ENCODE data around the gene CD79A.

The CD79A gene

DNA sequence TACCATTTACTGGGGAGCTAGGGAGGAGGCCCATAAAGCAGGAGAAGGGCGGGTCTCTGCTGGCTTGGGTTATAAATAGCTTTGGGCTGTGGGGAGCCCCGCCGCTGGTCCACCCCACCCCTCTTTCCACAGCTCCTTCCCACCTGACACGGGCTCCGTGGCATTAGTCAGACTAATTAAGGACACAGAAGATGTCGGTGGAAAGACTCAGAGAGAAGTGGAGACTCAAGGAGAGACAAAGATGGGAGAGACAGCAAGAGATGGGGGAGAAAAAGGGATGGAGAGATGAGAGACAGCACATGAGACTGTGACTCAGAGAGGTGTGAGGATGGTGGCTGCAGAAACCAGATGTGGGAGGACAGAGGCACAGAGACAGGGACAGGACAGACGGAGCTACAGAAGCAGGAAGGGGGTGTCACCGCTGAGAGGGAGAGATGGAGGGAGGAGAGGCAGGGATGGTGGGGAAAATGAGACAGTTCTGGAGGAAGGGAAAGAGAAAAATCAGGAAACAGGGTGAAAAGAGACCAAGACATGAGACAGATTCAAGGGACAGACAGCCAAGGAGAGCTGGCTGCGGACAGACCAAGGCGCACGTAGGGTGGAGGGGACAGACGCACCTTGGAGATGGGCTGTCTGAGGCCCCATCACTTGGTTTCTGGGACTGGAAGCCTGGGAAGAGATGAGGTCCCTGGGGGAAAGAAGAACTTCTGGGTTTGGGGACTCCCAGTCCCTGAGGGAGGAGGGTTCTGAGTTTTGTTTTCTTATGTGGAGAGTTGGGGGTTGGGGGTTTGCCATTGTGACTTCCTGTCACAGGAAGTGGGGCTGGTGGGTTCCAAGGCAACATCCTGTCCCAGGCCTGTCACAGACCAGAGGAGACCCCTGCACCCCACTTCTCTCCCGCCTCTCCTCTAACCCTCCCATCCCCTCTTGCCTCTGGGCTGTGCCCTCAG lies 10.0 kb downstream of the CD79A start:
- no peak for DNase-seq

DNA sequence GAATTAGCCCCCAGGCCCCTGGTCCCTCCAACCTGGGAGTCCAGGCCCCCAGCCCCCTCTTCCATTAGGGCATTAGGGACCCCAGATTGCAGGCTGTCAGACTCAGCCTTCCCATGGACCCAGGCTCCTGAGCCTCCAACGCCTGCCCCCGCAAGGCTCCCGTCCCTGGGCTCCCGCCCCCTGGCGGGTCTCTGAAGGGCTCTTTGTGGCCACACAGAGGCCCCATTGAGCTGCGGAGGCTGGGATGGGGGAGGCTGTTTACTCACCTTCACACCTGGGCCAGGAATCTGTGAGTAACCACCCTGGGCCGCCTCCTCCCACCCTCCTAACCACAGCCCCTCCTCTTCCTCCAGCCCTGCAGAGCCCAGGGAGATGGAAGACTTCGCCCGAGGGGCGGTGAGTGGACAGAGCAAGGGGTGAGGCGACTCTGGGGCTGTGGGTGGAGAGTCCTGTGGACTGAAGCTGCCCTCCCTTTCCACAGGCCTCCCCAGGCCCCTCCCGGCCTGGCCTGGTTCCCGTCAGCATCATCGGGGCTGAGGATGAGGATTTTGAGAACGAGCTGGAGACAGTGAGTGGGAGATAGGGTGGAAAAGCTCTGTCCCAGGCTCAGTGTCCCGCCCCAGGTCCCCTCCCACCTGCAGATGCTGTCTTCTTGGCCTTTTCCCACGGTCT lies 10.8 kb downstream of the CD79A start:
- DNase-seq = peak; percentile 39

DNA sequence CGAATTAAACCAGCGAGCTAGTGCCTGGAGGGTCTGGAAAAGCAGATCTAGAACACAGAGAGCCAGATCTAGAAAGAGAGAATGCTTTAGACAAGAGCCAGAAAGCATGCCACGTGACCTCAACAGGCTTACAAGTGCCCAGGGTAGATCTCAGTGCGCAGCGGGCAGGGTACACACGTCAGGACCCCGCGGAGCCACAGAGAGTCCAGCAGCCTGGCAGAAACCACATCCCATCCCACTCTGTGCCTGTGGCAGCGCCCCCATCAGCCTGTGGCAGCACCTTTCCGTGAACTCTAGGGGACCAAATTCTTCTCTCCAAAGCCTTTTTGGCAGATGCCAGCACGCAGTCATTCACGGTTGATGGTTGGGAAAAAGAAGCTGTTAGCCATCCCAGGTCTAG lies 11.8 kb downstream of the CD79A start:
- no peak for DNase-seq

DNA sequence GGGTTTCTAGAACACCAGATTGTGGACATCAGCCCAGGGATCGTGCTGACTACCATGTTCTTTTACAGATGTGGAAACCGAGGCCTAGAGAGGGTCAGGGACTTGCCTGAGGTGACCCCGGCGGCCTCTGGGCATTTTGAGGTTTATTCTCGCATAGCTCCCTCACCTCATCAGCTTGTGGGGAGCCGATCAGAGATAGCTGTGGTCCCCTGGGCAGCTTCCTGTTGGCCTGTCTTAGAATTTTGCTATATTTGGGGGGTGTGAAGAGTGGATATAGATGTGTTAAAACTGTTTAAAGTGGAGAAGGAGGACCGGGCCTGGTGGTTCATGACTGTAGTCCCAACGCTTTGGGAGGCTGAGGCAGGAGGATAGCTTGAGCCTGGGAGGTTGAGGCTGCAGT lies 12.8 kb downstream of the CD79A start:
- no peak for DNase-seq

DNA sequence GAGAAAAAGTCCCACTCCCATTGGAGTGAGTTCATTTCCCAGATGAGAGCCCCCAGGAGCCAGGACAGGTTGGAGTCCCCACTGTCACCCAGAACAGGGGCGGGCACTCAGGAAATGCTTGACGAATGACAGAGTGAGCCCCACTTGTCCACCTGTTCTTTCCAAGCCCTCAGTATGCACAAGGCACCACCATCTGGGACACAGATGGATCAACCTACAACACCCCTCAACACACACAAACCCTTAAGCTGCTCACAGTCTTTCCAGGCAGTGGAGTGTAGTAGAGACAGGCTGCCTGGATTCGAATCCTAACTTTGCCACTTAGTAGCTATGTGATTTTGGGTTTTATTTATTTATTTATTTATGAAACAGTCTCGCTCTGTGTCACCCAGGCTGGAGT lies 13.9 kb downstream of the CD79A start:
- no peak for DNase-seq

DNA sequence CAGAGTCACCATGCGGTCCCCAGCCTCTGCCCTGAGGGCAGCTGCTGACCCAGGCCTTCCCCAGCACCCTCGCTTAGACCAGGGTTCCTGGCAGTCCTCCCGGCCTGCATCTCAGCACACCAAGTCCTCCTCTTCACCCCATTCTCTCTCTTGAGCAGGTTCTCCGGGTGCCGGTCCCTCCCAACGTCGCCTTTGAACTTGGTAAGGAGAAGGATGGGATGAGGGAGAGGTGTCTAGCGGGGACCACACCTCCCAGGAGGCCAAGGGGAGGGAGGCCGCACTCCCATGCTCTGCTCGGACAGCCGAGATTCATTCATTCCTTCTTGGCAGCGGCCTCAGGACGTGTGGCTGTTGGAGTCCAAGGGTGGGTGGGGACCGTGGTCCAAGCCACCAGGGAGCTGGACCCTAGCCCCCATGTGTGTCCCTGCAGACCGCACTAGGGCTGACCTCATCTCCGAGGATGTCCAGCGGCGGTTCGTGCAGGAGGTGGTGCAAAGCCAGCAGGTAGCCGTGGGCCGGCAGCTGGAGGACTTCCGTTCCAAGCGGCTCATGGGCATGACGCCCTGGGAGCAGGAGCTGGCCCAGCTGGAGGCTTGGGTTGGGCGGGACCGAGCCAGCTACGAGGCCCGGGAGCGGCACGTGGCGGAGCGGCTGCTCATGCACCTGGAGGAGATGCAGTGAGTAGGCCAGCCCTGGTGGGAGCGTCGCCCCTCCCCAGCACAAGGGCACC lies 15.3 kb downstream of the CD79A start:
- no peak for DNase-seq

DNA sequence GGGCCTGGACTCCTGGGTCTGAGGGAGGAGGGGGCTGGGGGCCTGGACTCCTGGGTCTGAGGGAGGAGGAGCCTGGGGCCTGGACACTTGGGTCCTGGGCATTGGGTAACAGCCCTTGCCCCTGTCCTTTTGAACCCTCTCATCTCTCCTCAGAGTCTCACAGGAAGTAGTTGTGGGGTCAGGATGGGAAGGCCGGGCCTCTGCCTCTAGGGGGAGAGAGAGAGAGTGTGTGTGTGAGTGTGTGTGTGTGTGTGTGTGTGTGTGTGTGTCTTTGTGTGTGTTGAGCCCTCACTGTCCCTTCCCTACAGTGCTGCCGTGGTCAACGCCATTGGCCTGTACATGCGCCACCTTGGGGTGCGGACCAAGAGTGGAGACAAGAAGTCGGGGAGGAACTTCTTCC lies 16.8 kb downstream of the CD79A start:
- DNase-seq = no peak

DNA sequence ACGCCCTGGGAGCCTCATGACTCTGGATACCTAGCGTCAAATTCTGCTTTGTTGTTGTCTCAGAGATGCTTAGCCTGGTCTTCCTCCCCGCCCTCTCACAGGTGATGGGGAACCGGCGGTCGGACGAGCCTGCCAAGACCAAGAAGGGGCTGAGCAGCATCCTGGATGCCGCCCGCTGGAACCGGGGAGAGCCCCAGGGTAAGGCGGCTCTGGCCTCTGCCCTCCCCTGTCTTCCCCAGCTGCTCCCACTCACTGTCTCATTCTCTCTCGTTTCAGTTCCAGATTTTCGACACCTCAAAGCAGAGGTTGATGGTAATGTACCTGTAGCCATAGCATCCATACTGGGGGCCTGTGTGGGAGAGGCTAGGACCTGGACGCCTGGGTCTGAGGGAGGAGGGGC lies 17.3 kb downstream of the CD79A start:
- no peak for DNase-seq

DNA sequence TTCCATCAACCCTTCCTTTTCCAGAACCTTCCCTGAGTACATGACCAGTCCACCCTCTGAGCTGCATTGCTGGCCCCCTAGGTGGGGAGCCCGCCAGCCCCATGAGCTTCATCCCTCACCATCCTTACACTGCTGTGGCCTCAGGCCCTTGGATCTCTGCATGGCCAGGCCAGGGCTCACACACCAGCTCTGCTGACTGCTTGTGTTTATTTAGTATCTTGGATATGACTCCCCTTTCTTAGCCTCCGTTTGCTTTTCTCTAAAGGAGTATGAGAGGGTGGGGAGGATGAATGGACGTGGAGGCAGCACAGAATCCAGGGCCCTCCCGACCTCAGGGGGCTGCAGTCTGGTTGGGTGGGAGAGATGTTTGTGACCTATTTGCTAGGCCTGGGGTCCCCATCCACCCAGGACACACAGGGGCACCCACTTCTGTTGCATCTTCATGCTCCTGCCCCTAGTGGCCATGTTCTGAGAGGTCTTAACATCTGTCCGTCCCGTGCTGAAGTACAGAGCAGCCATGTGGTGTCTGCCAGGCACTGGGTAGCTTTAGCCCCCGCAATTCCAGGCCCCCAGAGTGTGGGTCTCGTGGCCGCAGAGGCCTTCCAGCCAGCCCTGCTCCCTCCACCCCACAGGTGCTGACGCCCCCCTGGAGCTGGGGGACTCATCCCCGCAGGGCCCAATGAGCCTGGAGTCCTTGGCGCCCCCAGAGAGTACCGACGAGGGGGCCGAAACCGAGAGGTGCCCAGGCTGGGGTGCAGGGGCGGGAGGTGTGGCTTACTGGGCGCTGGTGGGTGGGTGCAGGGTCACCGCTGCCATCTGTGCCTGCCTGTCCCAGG lies 18.9 kb downstream of the CD79A start:
- no peak for DNase-seq

DNA sequence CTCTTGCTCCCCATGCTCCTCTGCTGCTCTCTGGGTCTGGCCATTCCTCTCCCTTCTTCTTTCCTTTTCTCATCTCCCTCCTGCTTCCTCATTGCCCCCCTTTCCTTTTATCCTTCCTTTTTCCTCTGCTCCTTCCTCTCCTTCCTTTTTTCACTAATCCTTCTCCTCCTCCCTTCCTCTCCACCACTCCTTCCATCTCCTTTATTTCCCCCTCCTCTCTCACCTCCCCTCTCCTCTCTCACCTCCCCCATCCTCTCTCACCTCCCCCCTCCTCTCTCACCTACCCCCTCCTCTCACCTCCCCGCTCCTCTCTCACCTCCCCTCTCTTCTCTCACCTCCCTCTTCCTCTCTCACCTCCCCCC lies 19.5 kb downstream of the CD79A start:
- no peak for DNase-seq

DNA sequence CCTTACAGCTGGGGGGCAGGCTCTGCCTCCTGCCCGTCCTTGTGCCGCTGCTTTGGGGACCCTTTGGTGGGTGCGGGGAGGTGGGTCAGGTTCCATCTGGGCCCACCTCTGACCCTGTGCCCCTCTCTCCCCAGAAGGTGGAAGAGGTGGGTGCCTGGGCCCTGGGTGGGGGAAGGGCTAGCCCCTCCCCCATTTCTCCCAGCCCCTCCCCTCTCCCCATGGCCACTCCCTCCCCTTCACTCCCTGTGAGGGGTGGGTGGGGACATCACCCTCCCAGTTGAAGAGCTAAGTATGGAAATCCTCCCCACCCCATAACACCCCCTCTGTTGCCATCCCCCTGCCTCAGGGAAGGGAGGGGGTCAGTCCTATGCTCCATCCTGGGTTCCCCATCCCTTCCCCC lies 20.1 kb downstream of the CD79A start:
- no peak for DNase-seq

DNA sequence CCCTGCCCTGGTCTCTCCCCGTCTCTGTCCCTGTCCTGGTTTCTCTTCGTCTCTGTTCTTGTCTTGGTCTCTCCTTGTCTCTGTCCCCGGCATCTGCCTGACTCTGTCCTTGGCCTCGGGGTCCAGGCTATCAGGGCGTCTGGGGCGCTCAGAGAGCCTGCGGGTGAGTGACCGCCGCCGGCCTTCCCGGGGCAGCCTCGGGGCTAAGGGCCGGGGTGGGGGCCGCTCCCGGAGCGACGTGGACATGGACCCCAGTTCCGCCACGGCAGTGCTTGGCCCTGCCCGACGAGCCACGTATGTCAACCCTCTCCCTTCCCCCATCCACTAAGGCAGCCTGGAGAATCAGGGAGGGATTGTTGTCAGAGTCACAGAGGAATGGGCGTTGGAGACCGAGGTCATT lies 20.7 kb downstream of the CD79A start:
- DNase-seq = no peak

DNA sequence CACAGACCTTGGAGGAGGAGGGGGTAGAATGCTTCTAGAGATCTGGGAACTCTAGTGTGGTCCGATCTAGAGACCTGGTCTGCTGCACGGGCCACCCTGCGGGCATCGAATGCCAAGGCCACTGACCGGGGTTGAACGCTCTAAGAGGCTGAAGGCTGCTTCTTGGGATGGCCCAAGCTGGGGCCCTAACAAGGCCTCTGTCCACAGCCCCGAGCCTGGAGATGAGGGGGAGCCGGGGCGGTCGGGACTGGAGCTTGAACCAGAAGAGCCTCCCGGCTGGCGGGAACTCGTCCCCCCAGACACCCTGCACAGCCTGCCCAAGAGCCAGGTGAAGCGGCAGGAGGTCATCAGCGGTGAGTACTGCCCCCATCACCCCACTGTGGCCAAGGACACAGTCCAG lies 21.2 kb downstream of the CD79A start:
- no peak for DNase-seq

DNA sequence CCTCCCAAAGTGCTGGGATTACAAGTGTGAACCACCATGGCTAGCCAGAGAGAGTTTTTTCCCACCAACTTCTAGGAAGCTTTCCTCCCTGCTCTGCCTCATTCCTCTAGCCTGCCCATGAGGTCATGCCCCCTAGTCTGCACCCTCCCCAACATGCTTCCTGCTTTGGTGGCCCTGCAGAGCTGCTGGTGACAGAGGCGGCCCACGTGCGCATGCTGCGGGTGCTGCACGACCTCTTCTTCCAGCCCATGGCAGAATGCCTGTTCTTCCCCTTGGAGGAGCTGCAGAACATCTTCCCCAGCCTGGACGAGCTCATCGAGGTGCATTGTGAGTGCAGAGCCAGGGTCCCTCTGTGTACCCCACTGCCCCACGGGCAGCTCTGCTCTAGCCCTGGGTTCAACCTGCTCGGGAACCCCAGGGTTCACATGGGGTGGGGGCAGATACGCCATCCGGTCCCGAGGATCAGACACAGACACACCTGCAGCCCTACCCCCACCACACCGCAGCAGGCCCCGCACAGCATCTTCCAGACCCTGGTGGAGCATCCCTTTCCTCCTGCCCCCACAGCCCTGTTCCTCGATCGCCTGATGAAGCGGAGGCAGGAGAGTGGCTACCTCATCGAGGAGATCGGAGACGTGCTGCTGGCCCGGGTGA lies 24.8 kb downstream of the CD79A start:
- DNase-seq = no peak

DNA sequence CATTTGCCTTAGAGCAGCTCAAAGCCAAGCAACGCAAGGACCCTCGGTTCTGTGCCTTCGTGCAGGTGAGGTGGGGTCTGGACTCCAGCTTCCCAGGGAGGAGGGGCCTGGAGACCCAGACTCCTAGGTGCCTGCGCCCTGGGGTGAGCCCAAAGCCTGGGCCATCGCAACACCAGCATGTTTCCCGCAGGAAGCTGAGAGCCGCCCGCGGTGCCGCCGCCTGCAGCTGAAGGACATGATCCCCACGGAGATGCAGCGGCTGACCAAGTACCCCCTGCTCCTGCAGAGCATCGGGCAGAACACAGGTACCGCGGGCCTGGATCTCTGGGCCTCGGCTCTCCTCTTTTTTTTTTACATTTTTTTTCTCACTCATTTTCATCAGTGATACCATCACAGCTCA lies 25.5 kb downstream of the CD79A start:
- no peak for DNase-seq

DNA sequence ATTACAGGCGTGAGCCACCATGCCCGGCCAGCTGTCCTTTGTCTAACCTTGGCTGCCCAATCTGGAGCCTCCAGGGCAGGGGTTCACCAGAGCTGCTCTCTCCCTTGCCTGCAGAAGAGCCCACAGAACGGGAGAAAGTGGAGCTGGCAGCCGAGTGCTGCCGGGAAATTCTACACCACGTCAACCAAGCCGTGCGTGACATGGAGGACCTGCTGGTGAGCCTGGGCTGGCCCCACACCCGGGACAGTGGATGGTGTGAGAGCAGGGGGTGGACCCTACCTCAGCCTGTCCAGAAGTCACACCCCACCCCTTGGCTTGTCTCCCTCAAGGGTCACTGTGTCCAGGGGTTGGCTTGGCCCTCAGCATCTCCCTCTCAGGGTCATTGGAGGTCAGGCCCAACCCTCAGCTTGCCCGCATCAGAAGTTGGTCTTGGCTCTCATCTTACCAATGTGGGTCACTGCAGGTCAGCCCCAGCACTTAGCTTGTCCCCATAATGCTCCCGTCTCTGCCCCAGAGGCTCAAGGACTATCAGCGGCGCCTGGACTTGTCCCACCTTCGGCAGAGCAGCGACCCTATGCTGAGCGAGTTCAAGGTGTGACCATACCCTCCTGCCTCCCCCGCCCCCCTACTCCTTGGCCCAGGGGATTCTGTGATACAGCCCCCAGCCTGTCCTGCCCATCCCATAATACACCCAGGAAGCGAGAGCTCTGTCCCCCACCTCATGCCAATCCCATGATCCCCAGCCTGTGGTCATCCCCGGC lies 26.3 kb downstream of the CD79A start:
- no peak for DNase-seq

DNA sequence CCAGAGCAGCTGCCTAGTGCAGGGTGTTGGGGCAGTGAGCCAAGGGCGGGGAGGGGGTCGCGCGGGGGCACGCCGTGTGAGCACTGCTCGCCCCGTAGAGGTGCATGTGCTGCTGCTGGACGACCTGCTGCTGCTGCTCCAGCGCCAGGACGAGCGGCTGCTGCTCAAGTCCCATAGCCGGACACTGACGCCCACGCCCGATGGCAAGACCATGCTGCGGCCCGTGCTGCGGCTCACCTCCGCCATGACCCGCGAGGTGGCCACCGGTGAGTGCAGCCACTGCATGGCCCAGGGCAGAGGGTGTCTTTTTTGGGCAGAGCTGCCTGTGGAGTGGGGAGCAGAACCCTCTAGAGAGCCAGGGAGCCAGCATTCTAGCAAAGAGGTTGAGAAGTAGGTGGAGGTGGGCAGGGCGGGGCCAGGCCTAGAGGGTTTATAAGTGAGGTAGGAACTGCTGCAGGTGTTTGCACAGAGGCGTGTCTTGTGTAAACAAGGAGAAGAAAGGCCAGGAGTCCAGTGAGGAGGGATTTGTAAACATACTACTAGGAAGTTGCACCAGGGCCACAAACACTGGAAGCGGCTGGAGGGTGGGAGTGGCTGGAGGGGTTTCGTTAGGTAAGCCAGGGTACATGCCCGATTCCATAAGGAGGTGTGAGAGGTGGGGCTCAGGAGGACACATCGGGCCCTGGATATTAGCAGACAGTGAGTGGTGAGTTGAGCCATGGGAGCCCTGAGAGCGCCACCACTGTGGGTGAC lies 27.2 kb downstream of the CD79A start:
- peak; percentile 93 for DNase-seq

DNA sequence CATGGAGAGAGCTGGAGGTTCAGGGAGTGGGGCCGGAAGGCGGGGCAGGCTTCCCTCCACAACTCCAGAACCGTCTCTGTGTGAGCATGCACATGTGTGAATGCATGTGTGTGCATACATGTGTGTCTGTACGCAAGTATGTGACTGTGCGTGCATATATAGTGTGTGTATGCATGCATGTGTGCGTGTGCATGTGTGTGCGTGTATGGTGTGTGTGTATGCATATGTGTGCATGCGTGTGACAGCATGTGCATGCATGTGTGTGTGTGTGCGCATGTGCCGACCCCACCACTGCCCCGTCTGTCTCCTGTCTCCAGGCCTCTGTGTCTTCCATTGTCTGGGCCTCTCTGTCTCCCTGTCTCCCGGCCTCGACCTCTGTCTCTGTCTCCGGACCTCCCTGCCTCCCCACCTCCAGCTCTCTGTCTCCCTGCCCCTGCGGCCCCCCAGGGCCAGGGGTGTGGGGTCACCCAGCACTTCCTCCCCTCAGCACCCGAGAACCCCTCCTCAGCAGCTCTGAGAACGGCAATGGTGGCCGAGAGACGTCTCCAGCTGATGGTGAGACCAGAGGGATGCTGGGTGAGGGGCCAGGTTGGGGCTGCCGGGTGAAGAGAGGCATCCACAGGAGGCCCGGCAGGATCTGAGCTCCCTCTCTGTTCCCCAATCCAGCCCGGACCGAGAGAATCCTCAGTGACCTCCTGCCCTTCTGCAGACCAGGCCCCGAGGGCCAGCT lies 28.4 kb downstream of the CD79A start:
- no peak for DNase-seq

DNA sequence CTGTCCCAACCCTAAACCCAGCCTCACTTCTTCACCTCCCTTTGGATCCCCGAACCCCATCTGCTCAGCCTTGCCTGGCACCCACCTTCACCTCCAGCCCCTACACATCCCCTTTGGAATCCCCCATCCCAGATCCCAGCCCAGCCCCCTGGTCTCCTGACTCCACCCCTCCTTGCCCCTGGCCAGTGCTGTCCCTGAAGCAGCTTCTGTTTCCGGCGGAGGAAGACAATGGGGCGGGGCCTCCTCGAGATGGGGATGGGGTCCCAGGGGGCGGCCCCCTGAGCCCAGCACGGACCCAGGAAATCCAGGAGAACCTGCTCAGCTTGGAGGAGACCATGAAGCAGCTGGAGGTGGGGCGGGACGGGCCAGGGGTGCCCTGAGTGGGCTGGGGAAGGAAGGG lies 29.2 kb downstream of the CD79A start:
- no peak for DNase-seq

Data from NCI-H526 treated with DMSO at 0.1 percent for 48 hours (cell line).